NCI-H345 (cell line): ENCODE measurements around the gene INSC.

ENCODE experiments used
- DNase-seq: peaks from one replicate; lab custom pipeline; 2025; lab: John Stamatoyannopoulos, UW

INSC gene

GRCh38 chr11:15108592-15109130 is 6.1 kb upstream of the INSC start:
- no peak for DNase-seq

- no peak for DNase-seq
Observed at GRCh38 chr11:15109602-15110001, 5.1 kb upstream of the INSC start.

DNA sequence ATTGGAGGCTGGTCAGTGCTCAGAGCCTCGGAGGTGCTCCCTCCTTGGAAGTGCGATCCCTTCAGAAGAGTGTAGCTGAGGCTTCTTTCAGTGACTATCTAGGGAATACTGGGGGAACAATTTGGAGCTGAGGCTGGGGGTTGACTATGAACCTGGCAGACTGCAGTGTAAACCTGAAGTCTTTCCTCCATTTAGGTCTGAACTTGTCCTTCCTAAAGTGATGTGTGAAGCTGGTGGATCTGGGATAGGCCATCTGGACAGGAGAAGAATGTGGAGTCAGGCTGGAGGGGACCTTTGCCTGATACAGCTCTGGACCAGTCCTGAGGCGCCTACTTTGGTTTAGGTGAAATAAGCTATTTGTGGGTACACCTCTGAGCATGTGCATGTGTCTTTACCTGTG is 3.5 kb upstream of the INSC start:
- DNase-seq: no peak

- no peak for DNase-seq
Observed at GRCh38 chr11:15112131-15112541, 2.6 kb upstream of the INSC start.

DNA sequence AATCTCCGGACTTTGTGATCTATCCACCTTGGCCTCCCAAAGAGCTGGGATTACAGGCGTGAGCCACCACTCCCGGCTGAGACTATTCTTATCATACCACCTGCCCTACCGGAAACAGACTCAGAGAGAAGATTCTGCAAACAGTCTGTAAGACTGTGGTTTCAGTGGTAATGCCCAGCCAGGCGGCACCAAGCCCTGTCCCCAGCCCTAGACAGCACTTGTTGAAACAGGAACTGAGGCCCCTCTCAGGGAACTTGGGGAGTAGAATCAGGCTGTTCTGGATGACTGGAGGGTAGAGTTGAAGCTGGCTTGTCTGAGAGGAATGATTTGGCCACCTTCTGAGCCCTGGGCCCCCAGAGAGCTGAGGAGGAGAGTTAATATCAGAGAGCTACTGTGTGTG is 1.3 kb upstream of the INSC start:
- DNase-seq: no peak

DNA sequence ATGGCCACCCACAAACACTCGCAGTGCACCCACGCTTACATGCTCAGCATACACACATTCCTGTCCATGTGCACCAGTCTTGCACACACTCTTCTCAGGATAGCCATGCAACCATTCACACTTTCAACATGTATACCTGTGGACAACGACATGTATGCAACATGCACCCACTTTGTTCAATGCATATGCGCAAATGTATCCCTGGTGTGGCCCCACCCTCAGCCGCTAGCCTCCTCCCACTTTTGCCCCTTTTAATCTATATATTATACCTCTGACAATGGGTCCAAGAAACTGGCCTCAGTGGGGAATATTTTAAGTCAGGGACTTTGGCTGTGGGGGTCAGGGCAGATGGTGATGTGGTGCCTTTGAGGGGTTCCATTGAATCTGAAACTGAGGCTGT is 963 bp downstream of the INSC start:
- DNase-seq: no peak

- no peak for DNase-seq
Observed at GRCh38 chr11:15117751-15118150, 3.0 kb downstream of the INSC start.

DNA sequence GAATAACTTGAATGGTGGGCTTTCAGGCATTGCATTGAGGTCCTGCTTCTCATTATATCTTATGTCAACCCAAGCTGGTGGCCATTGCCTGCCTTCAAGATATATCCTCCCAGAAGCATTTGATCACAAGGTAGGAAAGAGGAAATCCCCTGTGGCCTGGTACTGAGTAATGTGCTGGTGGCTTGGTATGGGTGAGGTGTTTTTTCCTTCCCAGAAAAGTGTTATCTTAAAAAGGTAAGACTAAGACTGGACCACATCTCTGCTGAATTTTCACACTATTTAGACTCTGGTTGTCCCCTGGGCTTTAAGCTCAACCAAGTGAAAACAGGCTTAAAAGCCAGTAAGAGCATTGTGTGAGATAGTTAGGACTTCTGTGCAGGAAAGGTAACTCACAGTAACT is 3.7 kb downstream of the INSC start:
- no peak for DNase-seq

GRCh38 chr11:15119352-15119751 is 4.6 kb downstream of the INSC start:
- no peak for DNase-seq

DNA sequence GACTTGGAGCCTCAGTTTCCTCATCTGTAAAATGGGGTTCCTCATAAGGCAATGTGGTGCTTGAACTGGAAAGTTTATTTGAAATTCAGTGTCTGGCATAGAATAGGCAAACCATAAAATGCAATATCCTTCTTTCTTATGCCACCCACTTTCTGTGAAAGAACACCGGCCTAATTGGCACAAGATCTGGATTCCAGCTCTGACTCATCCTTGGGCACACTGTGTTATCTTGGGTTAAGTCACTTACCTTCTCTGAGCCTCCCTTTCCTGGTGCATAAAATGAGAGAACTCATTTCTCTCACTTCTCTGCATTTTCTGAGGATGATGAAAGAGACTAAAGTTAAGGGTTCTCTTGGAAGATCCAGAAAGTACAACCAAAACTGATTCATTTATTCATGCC is 5.1 kb downstream of the INSC start:
- DNase-seq: no peak

DNA sequence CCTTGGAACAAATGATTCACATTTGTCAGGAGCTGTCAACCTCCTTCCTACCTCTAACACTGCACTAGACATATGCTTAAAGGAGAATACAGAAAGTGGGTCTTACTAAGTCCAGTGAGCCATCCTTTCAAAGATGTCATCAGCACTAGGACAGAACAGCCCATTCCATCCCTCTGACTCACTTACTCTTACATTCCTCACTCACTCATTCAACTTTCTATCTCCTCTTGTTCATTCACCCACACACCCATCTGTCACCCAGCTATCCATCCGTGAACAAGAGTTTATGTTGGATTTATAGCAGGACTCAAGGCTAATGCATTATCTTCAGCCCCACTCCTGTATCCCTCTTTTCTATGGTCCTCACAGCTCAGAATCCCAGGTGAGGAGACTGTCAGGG is 9.1 kb downstream of the INSC start:
- DNase-seq: no peak

GRCh38 chr11:15124528-15124927 is 9.8 kb downstream of the INSC start:
- DNase-seq: no peak

DNA sequence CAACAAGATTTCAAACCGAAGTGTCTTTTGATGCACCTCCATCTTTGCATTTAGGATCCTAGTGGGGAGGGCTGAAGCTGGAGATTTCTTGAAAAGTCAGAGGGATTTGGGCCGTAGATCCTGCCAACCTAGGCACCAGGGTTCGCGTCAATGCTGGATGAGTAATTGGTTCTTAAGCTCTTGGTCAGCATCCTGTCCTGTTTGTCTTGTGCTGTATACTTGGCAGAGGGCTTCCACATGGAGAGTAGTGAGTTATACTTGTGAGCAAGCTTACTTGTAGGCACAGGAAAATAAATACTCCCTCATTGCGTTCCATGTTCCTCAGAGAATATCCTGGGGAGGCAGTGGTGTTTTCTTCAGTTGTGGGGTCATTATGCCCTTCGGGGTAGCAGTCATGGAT is 12.6 kb downstream of the INSC start:
- no peak for DNase-seq

GRCh38 chr11:15128621-15129020 is 13.9 kb downstream of the INSC start:
- DNase-seq: no peak

DNA sequence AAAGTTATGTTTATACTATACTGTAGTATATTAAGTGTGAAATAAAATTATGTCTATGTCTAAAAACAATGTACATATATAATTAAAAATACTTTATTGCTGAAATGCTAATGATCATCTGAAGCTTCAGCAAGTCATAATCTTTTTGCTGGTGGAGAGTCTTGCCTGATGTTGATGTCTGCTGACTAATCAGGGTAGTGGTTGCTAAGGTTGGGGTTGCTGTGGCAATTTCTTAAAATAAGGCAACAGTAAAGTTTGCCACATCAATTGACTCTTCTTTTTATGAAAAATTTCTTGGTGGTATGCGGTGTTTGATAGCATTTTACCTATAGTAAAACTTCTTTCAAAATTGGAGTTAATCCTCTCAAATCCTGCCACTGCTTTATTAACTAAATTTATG is 21.4 kb downstream of the INSC start:
- no peak for DNase-seq

GRCh38 chr11:15139096-15139770 is 24.5 kb downstream of the INSC start:
- no peak for DNase-seq

DNA sequence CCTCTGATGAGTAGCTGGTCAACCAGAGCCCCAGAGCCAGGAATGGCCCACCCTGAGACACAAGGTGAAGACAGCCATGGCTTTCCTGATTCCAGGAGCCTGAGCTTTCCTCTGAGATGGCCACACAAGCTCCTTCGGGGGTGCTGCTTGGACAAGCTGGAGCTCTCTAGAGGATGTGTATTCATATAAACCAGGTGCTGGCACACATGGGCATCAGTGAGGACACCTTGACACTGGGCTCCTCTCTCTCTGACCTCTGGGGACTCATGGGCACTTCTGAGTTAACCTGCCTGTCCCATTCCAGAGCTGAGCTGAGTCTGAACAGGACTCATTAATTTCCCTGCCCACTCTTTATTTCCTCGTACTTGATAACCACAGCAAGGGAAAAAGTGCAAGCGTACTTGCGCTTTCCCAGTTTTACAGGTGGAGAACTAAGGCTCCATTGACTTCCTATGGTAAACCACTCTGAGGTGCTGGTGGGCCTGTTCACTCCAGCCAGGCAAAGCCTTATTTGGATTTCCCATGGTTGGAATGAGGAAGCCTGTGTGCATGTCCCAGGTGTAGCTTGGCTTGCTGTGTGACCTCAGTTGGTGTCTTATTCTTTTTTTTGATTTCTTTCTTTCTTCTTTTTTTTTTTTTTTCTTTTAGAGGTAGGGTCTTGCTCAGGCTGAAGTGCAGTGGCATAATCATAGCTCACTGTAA is 25.4 kb downstream of the INSC start:
- DNase-seq: no peak

- DNase-seq: no peak
Observed at GRCh38 chr11:15141381-15141780, 26.7 kb downstream of the INSC start.

DNA sequence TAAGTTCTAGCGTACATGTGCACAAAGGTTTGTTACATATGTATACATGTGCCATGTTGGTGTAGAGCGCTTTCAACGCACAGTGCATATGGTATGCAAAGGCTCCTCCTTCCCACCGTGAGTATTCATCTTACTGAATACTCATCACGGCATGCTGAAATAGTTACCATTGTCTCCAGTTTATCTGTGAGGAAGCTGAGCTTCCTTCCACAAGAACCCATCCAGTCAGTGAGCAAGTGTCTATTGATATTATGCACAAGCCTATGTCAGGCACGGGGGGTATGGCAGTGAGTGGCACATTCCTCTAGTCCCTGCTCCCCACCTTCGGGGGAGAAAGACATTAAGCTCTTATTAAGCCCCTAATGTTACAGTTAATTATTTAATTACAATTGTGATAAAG is 28.1 kb downstream of the INSC start:
- no peak for DNase-seq

GRCh38 chr11:15143855-15144254 is 29.1 kb downstream of the INSC start:
- DNase-seq: no peak

- no peak for DNase-seq
Observed at GRCh38 chr11:15144347-15144746, 29.6 kb downstream of the INSC start.

DNA sequence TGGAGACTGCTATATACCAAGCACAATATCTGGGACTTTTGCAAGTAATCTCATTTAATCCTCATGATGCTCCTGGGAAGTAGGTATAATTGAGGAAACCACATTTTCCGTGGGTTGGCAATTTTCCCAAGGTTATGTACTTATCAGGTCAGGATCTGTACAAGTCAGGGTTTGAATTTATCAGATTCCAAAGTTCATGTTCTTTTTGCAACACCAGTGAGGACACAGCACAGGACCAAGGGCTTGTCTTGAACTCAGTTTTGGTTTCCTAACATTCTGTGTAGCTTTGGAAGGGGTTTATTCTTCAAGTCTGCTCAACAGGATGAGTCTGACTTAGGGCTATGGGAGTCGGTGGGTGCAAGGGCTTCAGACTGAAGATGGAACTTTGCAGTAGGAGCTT is 30.4 kb downstream of the INSC start:
- no peak for DNase-seq

GRCh38 chr11:15145615-15146014 is 30.9 kb downstream of the INSC start:
- DNase-seq: no peak
